Measurements from ENCODE around the gene DNAH10. TPM values are rescaled to one million over a fixed set of nuclear protein-coding genes. Genes with fewer than 3 reads are reported as not detected.
"Not testable (repeated sequence)": the region's sequence is repeated elsewhere in the genome, so short reads cannot be mapped to it uniquely, and the experiment has no call there.

Gene DNAH10
- total and polyA plus RNA-seq, 2 of the 13 experiments (the other 11 are each of a cell fraction or from before 2014, with no cell fraction given), result 0.01 to 0.02 TPM

GRCh38 chr12:123788541-123788940 lies 26.4 kb downstream of the DNAH10 start (continued):
- TF ChIP-seq, protein P1, sequence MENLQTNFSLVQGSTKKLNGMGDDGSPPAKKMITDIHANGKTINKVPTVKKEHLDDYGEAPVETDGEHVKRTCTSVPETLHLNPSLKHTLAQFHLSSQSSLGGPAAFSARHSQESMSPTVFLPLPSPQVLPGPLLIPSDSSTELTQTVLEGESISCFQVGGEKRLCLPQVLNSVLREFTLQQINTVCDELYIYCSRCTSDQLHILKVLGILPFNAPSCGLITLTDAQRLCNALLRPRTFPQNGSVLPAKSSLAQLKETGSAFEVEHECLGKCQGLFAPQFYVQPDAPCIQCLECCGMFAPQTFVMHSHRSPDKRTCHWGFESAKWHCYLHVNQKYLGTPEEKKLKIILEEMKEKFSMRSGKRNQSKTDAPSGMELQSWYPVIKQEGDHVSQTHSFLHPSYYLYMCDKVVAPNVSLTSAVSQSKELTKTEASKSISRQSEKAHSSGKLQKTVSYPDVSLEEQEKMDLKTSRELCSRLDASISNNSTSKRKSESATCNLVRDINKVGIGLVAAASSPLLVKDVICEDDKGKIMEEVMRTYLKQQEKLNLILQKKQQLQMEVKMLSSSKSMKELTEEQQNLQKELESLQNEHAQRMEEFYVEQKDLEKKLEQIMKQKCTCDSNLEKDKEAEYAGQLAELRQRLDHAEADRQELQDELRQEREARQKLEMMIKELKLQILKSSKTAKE (CRISPR knock-in tag; IDR thresholded peaks at IDR 0.05; ENCODE audit: borderline replicate concordance), result no peak
- TF ChIP-seq ZNF709 (CRISPR knock-in tag; IDR thresholded peaks at IDR 0.05), result no peak

DNA sequence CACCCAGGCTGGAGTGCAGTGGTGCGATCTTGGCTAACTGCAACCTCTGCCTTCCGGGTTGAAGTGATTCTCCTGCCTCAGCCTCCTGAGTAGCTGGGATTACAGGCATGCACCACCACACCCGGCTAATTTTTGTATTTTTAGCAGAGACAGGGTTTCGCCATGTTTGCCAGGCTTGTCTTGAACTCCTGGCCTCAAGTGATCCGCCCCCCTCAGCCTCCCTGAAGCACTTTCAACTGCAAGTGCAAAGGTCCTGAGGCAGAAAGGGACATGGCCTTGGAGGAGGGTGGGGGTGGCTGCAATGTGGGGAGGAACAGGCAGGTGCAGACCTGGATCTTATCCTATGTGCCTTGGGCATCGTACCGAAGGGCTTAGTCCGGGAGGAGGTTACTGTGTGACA lies 27.3 kb downstream of the DNAH10 start:
- H3K27me3 ChIP-seq (ENCODE audit: control insufficient read depth in 1 of 2, insufficient read depth in 2 of 2, low read length in 2 of 2); H3K9me3 ChIP-seq (ENCODE audit: low read length); intact Hi-C loops (cut with micrococcal nuclease; ENCODE audit: unreplicated experiment); H3K79me2 ChIP-seq (ENCODE audit: insufficient read depth, low read length); H3K27ac ChIP-seq (ENCODE audit: extremely low read length, insufficient read depth, low read length); H3K4me3 ChIP-seq (replicated peaks in 1 of 3; ENCODE audit: insufficient read depth in 1 of 3, low read depth in 2 of 3, low read length in 3 of 3); FAIRE-seq; H3K4me1 ChIP-seq (ENCODE audit: insufficient read depth, low read length); H3K4me2 ChIP-seq (ENCODE audit: low read depth, low read length); ATAC-seq; H4K20me1 ChIP-seq (ENCODE audit: insufficient read depth, low read length); H3K9ac ChIP-seq (ENCODE audit: insufficient read depth, low read depth, low read length); CTCF ChIA-PET (ENCODE audit: low intra/inter-chr PET ratio, low total read pairs); BruUV-seq (replicated peaks); H2AFZ ChIP-seq (ENCODE audit: low read length); POLR2A ChIA-PET; DNase-seq (ENCODE audit: low spot score); H3K36me3 ChIP-seq (replicated peaks in 1 of 2; ENCODE audit: control insufficient read depth in 1 of 2, insufficient read depth in 2 of 2, low read length in 2 of 2); in situ Hi-C loops (cut with HindIII; ENCODE audit: extremely low pct_ligation_motif_present, low pct_unique_long_range_greater_than_20kb): not testable (repeated sequence)
- TF ChIP-seq ZMYM3 (CRISPR knock-in tag; IDR thresholded peaks at IDR 0.05), result peak; percentile 49; the same call in 1 of the 2 replicates
- 43% methylated on average over 8 of the region's 8 CpGs for WGBS (ENCODE audit: low lambda C conversion rate)

- POLR2A ChIA-PET, result no interaction called here
These were observed 28.9 kb downstream of the DNAH10 start for GRCh38 chr12:123790905-123791467.

More at GRCh38 chr12:123790905-123791467, 28.9 kb downstream of the DNAH10 start:
- no peak for FAIRE-seq
- no peak for ATAC-seq
- Histone ChIP-seq H3K36me3 (replicated peaks in 1 of 2; ENCODE audit: control insufficient read depth in 1 of 2, insufficient read depth in 2 of 2, low read length in 2 of 2) (no peaks in the 10 kb centered on the region), H3K9ac (ENCODE audit: insufficient read depth, low read depth, low read length) (no peak overlapping the region), H2AFZ (ENCODE audit: low read length) (no peak overlapping the region), H3K27ac (ENCODE audit: extremely low read length, insufficient read depth, low read length) (no peak overlapping the region), H3K4me3 (replicated peaks in 1 of 3; ENCODE audit: insufficient read depth in 1 of 3, low read depth in 2 of 3, low read length in 3 of 3) (no peak overlapping the region), H4K20me1 (ENCODE audit: insufficient read depth, low read length) (no peaks in the 10 kb centered on the region), H3K9me3 (ENCODE audit: low read length) (no peaks in the 10 kb centered on the region), H3K4me2 (ENCODE audit: low read depth, low read length) (no peak overlapping the region), H3K79me2 (ENCODE audit: insufficient read depth, low read length) (no peaks in the 10 kb centered on the region), H3K4me1 (ENCODE audit: insufficient read depth, low read length) (no peaks in the 10 kb centered on the region), H3K27me3 (ENCODE audit: control insufficient read depth in 1 of 2, insufficient read depth in 2 of 2, low read length in 2 of 2) (no peaks in the 10 kb centered on the region; a peak in 1 of 5 replicates)
- 31% methylated on average over 4 of the region's 4 CpGs for WGBS (ENCODE audit: low lambda C conversion rate)
- no peak for DNase-seq (ENCODE audit: low spot score)
- intact Hi-C loops (cut with micrococcal nuclease; ENCODE audit: unreplicated experiment) (no loop called here), in situ Hi-C loops (cut with HindIII; ENCODE audit: extremely low pct_ligation_motif_present, low pct_unique_long_range_greater_than_20kb) (no loop called here)
- no peak for TF ChIP-seq ZNF850 (CRISPR knock-in tag; conservative IDR thresholded peaks at IDR 0.05)
- TF ChIP-seq, protein P2, sequence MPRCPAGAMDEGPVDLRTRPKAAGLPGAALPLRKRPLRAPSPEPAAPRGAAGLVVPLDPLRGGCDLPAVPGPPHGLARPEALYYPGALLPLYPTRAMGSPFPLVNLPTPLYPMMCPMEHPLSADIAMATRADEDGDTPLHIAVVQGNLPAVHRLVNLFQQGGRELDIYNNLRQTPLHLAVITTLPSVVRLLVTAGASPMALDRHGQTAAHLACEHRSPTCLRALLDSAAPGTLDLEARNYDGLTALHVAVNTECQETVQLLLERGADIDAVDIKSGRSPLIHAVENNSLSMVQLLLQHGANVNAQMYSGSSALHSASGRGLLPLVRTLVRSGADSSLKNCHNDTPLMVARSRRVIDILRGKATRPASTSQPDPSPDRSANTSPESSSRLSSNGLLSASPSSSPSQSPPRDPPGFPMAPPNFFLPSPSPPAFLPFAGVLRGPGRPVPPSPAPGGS (CRISPR knock-in tag; IDR thresholded peaks at IDR 0.05), result no peak
- peak; percentile 86; the same call in 1 of the 2 replicates for TF ChIP-seq ZKSCAN5 (CRISPR knock-in tag; IDR thresholded peaks at IDR 0.05)
- TF ChIP-seq, protein P3, sequence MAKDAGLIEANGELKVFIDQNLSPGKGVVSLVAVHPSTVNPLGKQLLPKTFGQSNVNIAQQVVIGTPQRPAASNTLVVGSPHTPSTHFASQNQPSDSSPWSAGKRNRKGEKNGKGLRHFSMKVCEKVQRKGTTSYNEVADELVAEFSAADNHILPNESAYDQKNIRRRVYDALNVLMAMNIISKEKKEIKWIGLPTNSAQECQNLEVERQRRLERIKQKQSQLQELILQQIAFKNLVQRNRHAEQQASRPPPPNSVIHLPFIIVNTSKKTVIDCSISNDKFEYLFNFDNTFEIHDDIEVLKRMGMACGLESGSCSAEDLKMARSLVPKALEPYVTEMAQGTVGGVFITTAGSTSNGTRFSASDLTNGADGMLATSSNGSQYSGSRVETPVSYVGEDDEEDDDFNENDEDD (CRISPR knock-in tag; IDR thresholded peaks at IDR 0.05; ENCODE audit: borderline replicate concordance), result no peak
- no peak for TF ChIP-seq GRHL1 (CRISPR knock-in tag; conservative IDR thresholded peaks at IDR 0.05)
- no peak for TF ChIP-seq ZNF557 (CRISPR knock-in tag; IDR thresholded peaks at IDR 0.05)
- no peak for TF ChIP-seq SAP130 (CRISPR knock-in tag; IDR thresholded peaks at IDR 0.05; ENCODE audit: low read depth)
- CTCF ChIA-PET (ENCODE audit: low intra/inter-chr PET ratio, low total read pairs), result no interaction called here
- BruUV-seq (replicated peaks), result no TSS peak
